SK-N-SH treated with all-trans-retinoic acid at 6 μM for 48 hours (cell line): ENCODE measurements around the gene RGS6.

Experiments
- GLIS3 ChIP-seq: fragments of 250-450 bp; sonication (Bioruptor Pico); IDR thresholded peaks from 2 replicates; pipeline ENCODE4 v1.5.0; 2020; ENCODE audit warnings: mild to moderate bottlenecking, moderate library complexity
- OSR1 ChIP-seq: fragments of 250-450 bp; sonication (Bioruptor Pico); IDR thresholded peaks from 2 replicates; pipeline ENCODE4 v1.8.0; 2022; ENCODE audit warnings: moderate library complexity, mild to moderate bottlenecking, inconsistent platforms
- POU6F1 ChIP-seq: fragments of 250-450 bp; sonication (Bioruptor Pico); IDR thresholded peaks from 2 replicates; pipeline ENCODE4 v1.8.0; 2021; ENCODE audit warnings: low read depth, mild to moderate bottlenecking, moderate library complexity, borderline replicate concordance
- PPARA ChIP-seq: fragments of 250-450 bp; sonication (Bioruptor Pico); IDR thresholded peaks from 2 replicates; pipeline ENCODE4 v1.5.0; 2020; ENCODE audit warnings: mild to moderate bottlenecking, borderline replicate concordance
- RARB ChIP-seq: fragments of 250-450 bp; sonication (Bioruptor Pico); IDR thresholded peaks from 2 replicates; pipeline ENCODE4 v1.8.0; 2021; ENCODE audit warnings: mild to moderate bottlenecking, moderate library complexity
- TCF4 ChIP-seq: fragments of 250-450 bp; sonication (Bioruptor Pico); IDR thresholded peaks from 2 replicates; pipeline ENCODE4 v1.8.0; 2021; ENCODE audit warnings: mild to moderate bottlenecking, moderate library complexity, borderline replicate concordance
- TSHZ2 ChIP-seq: fragments of 250-450 bp; sonication (Bioruptor Pico); IDR thresholded peaks from 2 replicates; pipeline ENCODE4 v1.5.0; 2020; ENCODE audit warnings: mild to moderate bottlenecking, moderate library complexity

GRCh38 chr14:72524295-72524629 is 592.0 kb downstream of the RGS6 start:
- no peak for TF ChIP-seq PPARA (CRISPR knock-in tag)
- no peak for TF ChIP-seq GLIS3 (CRISPR knock-in tag)
- TF ChIP-seq RARB (CRISPR knock-in tag): no peak
- no peak for TF ChIP-seq TCF4
- TF ChIP-seq TSHZ2 (CRISPR knock-in tag): no peak
- TF ChIP-seq OSR1 (CRISPR knock-in tag): no peak
- no peak for TF ChIP-seq POU6F1 (CRISPR knock-in tag)
